GM19468 (cell line): ENCODE measurements around the gene NEGR1.

Experiments used
- ATAC-seq: cut with Tn5 transposase; IDR thresholded peaks from one replicate; pipeline ENCODE4 v1.9.1; 2021; ENCODE audit warnings: mild to moderate bottlenecking, moderate library complexity, moderate number of reproducible peaks; ENCODE audit not compliant: unreplicated experiment; ENCODE audit errors: extremely low read depth

NEGR1 gene

GRCh38 chr1:72056516-72056915 lies 225.8 kb downstream of the NEGR1 start:
- ATAC-seq, result no peak

- ATAC-seq, result no peak
Observed at GRCh38 chr1:72051538-72051937, 230.8 kb downstream of the NEGR1 start.

GRCh38 chr1:72050551-72050950 lies 231.8 kb downstream of the NEGR1 start:
- ATAC-seq, result no peak

GRCh38 chr1:72037745-72038343 lies 244.5 kb downstream of the NEGR1 start:
- ATAC-seq, result no peak

GRCh38 chr1:72034827-72035226 lies 247.5 kb downstream of the NEGR1 start:
- ATAC-seq, result no peak

- ATAC-seq, result no peak
Observed at GRCh38 chr1:72023063-72023930, 259.0 kb downstream of the NEGR1 start.

- ATAC-seq, result no peak
Observed at GRCh38 chr1:72018562-72018961, 263.8 kb downstream of the NEGR1 start.

GRCh38 chr1:72015006-72015405 lies 267.3 kb downstream of the NEGR1 start:
- no peak for ATAC-seq

GRCh38 chr1:72013161-72013560 lies 269.2 kb downstream of the NEGR1 start:
- no peak for ATAC-seq

- no peak for ATAC-seq
Observed at GRCh38 chr1:72011721-72012120, 270.6 kb downstream of the NEGR1 start.

- ATAC-seq, result no peak
Observed at GRCh38 chr1:72010094-72010431, 272.3 kb downstream of the NEGR1 start.

- ATAC-seq, result no peak
Observed at GRCh38 chr1:72009173-72010093, 272.9 kb downstream of the NEGR1 start.

- no peak for ATAC-seq
Observed at GRCh38 chr1:72007312-72007711, 275.0 kb downstream of the NEGR1 start.

- ATAC-seq, result no peak
Observed at GRCh38 chr1:72006092-72006491, 276.2 kb downstream of the NEGR1 start.

GRCh38 chr1:72003092-72003491 lies 279.2 kb downstream of the NEGR1 start:
- no peak for ATAC-seq

GRCh38 chr1:72000809-72001208 lies 281.5 kb downstream of the NEGR1 start:
- no peak for ATAC-seq

GRCh38 chr1:71994646-71995045 lies 287.7 kb downstream of the NEGR1 start:
- no peak for ATAC-seq

GRCh38 chr1:71987181-71987580 lies 295.2 kb downstream of the NEGR1 start:
- ATAC-seq, result no peak

GRCh38 chr1:71986160-71986559 lies 296.2 kb downstream of the NEGR1 start:
- no peak for ATAC-seq

GRCh38 chr1:71980556-71980955 lies 301.8 kb downstream of the NEGR1 start:
- ATAC-seq, result no peak

GRCh38 chr1:71979882-71980281 lies 302.5 kb downstream of the NEGR1 start:
- ATAC-seq, result no peak
